HG03103 (cell line): ENCODE data around the gene PCDHA7.
"Not testable (repeated sequence)": the region's sequence is repeated elsewhere in the genome, so short reads cannot be mapped to it uniquely, and the experiment has no call there.

Experiments
- ATAC-seq: cut with Tn5 transposase; IDR thresholded peaks from one replicate; pipeline ENCODE4 v1.9.1; 2021; ENCODE audit warnings: low read depth; ENCODE audit not compliant: unreplicated experiment

Gene PCDHA7

GRCh38 chr5:140821375-140822280, 12.4 kb upstream of the PCDHA7 start, which contains the start of gene PCDHA5:
Gene PCDHA5, plus strand, starts transcription at chr5:140821613.
- ATAC-seq = no peak

DNA sequence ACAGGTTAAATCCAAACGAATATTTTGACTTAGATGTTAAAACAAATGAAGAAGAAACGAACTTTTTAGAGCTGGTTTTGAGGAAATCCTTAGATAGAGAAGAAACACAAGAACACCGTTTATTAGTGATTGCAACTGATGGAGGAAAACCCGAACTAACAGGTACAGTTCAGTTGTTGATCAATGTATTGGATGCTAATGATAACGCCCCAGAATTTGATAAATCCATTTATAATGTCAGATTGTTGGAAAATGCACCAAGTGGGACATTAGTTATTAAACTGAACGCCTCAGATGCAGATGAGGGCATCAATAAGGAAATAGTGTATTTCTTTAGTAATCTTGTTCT, 11.8 kb upstream of the PCDHA7 start:
- no peak for ATAC-seq

GRCh38 chr5:140822969-140823368, 11.1 kb upstream of the PCDHA7 start:
- not testable (repeated sequence) for ATAC-seq

DNA sequence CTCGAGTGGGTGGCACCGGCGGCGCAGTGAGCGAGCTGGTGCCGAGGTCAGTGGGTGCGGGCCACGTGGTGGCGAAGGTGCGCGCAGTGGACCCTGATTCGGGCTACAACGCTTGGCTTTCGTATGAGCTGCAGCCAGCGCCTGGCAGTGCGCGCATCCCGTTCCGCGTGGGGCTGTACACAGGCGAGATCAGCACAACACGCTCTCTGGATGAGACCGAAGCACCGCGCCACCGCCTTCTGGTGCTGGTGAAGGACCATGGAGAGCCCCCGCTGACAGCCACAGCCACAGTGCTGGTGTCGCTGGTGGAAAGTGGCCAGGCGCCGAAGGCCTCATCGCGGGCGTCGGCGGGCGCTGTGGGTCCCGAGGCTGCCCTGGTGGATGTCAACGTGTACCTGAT, 10.6 kb upstream of the PCDHA7 start:
- ATAC-seq = no peak

- no peak for ATAC-seq
Measured at GRCh38 chr5:140827704-140828361, 6.2 kb upstream of the PCDHA7 start, which contains the start of gene PCDHA6. Gene PCDHA6, plus strand, starts transcription at chr5:140827960. Its CDS starts 132 bp downstream, at chr5:140828092.

DNA sequence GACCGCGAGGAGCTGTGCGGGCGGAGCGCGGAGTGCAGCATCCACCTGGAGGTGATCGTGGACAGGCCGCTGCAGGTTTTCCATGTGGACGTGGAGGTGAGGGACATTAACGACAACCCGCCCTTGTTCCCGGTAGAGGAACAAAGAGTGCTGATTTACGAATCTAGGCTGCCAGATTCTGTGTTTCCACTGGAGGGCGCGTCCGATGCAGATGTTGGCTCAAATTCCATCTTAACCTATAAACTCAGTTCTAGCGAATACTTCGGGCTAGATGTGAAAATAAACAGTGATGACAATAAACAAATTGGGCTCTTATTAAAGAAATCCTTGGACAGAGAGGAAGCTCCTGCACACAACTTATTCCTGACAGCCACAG, 5.7 kb upstream of the PCDHA7 start:
- no peak for ATAC-seq

DNA sequence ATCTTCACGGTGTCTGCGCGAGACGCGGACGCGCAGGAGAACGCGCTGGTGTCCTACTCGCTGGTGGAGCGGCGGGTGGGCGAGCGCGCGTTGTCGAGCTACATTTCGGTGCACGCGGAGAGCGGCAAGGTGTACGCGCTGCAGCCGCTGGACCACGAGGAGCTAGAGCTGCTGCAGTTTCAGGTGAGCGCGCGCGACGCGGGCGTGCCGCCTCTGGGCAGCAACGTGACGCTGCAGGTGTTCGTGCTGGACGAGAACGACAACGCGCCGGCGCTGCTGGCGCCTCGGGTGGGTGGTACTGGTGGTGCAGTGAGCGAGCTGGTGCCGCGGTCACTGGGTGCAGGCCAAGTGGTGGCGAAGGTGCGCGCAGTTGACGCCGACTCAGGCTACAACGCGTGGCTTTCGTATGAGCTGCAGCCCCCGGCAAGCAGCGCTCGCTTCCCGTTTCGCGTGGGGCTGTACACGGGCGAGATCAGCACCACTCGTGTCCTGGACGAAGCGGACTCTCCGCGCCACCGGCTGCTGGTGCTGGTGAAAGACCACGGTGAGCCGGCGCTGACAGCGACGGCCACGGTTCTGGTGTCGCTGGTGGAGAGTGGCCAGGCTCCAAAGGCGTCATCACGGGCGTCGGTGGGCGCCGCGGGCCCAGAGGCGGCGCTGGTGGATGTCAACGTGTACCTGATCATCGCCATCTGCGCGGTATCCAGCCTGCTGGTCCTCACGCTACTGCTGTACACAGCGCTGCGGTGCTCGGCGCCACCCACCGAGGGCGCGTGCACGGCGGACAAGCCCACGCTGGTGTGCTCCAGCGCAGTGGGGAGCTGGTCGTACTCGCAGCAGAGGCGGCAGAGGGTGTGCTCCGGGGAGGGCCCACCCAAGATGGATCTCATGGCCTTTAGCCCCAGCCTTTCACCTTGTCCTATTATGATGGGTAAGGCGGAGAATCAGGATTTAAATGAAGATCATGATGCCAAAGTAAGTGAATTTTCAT, 4.3 kb upstream of the PCDHA7 start:
- not testable (repeated sequence) for ATAC-seq

DNA sequence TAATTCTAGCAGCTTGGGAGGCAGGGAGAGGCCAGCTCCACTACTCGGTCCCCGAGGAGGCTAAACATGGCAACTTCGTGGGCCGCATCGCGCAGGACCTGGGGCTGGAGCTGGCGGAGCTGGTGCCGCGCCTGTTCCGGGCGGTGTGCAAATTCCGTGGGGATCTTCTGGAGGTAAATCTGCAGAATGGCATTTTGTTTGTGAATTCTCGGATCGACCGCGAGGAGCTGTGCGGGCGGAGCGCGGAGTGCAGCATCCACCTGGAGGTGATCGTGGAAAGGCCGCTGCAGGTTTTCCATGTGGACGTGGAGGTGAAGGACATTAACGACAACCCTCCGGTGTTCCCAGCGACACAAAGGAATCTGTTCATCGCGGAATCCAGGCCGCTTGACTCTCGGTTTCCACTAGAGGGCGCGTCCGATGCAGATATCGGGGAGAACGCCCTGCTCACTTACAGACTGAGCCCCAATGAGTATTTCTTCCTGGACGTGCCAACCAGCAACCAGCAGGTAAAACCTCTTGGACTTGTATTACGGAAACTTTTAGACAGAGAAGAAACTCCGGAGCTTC, 455 bp downstream of the PCDHA7 start:
- ATAC-seq = not testable (repeated sequence)

- ATAC-seq = no peak
Measured at GRCh38 chr5:140835622-140836510, 1.8 kb downstream of the PCDHA7 start.

DNA sequence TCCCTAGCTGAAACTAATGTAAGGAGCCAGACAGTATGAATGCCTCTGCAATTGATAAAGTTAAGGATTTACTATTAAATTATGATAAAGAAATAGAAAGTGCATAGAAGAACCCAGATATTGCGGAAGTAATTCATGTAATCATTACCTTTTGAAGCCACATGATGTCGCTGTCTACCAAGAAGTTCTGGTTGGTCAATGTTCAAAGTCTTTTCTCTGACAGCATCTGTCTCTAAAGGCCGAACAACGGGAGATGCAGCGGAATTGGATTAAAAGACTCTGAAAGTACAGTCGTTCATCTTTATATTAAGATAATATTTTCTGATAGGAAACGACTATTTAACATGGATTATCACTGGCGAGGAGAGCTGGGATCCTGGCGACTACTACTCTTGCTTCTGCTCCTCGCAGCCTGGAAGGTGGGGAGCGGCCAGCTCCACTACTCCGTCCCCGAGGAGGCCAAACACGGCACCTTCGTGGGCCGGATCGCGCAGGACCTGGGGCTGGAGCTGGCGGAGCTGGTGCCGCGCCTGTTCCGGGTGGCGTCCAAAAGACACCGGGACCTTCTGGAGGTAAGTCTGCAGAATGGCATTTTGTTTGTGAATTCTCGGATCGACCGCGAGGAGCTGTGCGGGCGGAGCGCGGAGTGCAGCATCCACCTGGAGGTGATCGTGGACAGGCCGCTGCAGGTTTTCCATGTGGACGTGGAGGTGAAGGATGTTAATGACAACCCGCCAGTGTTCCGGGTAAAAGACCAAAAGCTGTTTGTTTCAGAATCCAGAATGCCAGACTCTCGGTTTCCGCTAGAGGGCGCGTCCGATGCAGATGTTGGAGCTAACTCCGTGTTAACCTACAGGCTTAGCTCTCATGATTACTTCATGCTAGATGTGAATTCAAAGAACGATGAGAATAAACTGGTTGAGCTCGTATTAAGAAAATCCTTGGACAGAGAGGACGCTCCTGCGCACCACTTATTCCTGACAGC, 7.2 kb downstream of the PCDHA7 start, which contains the start of gene PCDHA8:
PCDHA8 (plus strand) TSS at position 210 of the 985 bp plus-strand sequence; CDS start at position 345, 135 bp downstream.
- no peak for ATAC-seq

DNA sequence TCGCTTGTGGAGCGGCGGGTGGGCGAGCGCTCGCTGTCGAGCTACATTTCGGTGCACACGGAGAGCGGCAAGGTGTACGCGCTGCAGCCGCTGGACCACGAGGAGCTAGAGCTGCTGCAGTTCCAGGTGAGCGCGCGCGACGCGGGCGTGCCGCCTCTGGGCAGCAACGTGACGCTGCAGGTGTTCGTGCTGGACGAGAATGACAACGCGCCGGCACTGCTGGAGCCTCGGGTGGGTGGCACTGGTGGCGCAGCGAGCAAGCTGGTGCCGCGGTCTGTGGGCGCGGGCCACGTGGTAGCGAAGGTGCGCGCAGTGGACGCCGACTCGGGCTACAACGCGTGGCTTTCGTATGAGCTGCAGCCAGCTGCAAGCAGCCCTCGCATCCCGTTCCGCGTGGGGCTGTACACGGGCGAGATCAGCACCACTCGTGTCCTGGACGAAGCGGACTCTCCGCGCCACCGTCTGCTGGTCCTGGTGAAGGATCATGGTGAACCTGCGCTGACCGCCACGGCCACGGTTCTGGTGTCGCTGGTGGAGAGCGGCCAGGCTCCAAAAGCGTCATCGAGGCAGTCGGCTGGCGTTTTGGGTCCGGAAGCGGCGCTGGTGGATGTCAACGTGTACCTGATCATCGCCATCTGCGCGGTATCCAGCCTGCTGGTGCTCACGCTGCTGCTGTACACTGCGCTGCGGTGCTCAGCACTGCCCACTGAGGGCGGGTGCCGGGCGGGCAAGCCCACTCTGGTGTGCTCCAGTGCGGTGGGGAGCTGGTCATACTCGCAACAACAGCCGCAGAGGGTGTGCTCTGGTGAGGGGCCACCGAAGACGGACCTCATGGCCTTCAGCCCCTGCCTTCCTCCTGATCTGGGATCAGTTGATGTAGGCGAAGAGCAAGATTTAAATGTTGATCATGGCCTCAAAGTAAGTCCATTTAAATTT, 9.0 kb downstream of the PCDHA7 start:
- ATAC-seq = no peak

- ATAC-seq = not testable (repeated sequence)
Measured at GRCh38 chr5:140848139-140849102, 14.4 kb downstream of the PCDHA7 start, which contains the start of gene PCDHA9. Gene PCDHA9, plus strand, starts transcription at chr5:140848382. Its CDS starts 114 bp downstream, at chr5:140848496.

- not testable (repeated sequence) for ATAC-seq
Measured at GRCh38 chr5:140849831-140850634, 16.0 kb downstream of the PCDHA7 start.

- no peak for ATAC-seq
Measured at GRCh38 chr5:140855772-140856674, 22.0 kb downstream of the PCDHA7 start, which contains the start of gene PCDHA10. Gene PCDHA10, plus strand, starts transcription at chr5:140855897. Its CDS starts 152 bp downstream, at chr5:140856049.
